Stimulated activated naive CD8-positive, alpha-beta T cell treated with anti-CD3 and anti-CD28 coated beads, Interleukin-15, Interleukin-2, amounts not matched to agents 100 ng/mL and 50 ng/mL, for 24 hours (primary cell): Measurements from ENCODE around the gene IRAK1.
A peak's percentile ranks its signal among the peaks of the same experiment; 100 is the strongest.
"Not testable (repeated sequence)": the region's sequence is repeated elsewhere in the genome, so short reads cannot be mapped to it uniquely, and the experiment has no call there.

Source experiments
- H3K27ac Mint-ChIP-seq: one replicate; pipeline ENCODE4 v1.8.0; 2021; ENCODE audit warnings: mild to moderate bottlenecking, mixed read lengths
- H3K27me3 Mint-ChIP-seq: one replicate; pipeline ENCODE4 v1.8.0; 2021; ENCODE audit warnings: mixed read lengths
- H3K36me3 Mint-ChIP-seq: one replicate; pipeline ENCODE4 v1.8.0; 2021; ENCODE audit warnings: low read depth, mixed read lengths
- H3K4me1 Mint-ChIP-seq: one replicate; pipeline ENCODE4 v1.8.0; 2021; ENCODE audit warnings: low read depth, mixed read lengths
- H3K4me3 Mint-ChIP-seq: one replicate; pipeline ENCODE4 v1.8.0; 2021; ENCODE audit warnings: mild to moderate bottlenecking, mixed read lengths
- H3K9me3 Mint-ChIP-seq: one replicate; pipeline ENCODE4 v1.8.0; 2021; ENCODE audit warnings: mixed read lengths

The IRAK1 gene

GRCh38 chrX:154002215-154002719 lies 17.4 kb downstream of the IRAK1 start:
- Mint-ChIP-seq H3K27ac (peak overlapping the region; percentile 88), H3K4me1 (peaks cover 20% of the 10 kb centered on the region), H3K36me3 (peaks cover 4% of the 10 kb centered on the region), H3K9me3 (no peaks in the 10 kb centered on the region), H3K27me3 (no peaks in the 10 kb centered on the region), H3K4me3 (peak overlapping the region; percentile 61)

DNA sequence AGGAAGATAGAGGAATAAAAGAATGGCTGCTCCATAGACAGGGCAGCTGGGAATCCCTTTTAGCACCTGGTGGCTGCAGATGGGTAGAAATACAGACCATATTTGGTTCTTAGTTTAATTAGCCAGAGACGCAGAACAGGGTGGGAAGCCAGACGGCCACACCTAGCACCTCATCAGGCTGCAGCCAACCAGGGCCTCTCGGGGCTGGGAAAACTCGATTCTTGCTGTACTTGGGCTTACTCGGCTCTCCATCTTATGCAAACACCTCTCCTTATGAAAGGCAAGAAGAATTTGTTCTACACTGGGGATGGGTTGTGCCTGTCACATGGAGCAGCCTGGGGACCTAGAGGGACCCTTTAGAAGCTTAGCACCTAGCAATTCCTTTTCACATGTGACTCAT lies 19.7 kb downstream of the IRAK1 start:
- Mint-ChIP-seq H3K36me3 (peaks cover 4% of the 10 kb centered on the region), H3K4me3 (no peak overlapping the region), H3K9me3 (no peaks in the 10 kb centered on the region), H3K4me1 (peaks cover 17% of the 10 kb centered on the region), H3K27ac (no peak overlapping the region), H3K27me3 (no peaks in the 10 kb centered on the region)

GRCh38 chrX:153999359-154000037 lies 20.2 kb downstream of the IRAK1 start:
- Mint-ChIP-seq H3K4me1 (peaks cover 17% of the 10 kb centered on the region), H3K36me3 (peaks cover 4% of the 10 kb centered on the region), H3K9me3 (no peaks in the 10 kb centered on the region), H3K27ac (no peak overlapping the region), H3K27me3 (no peaks in the 10 kb centered on the region), H3K4me3 (no peak overlapping the region)

GRCh38 chrX:153995504-153995903 lies 24.2 kb downstream of the IRAK1 start:
- Mint-ChIP-seq H3K27me3 (no peaks in the 10 kb centered on the region), H3K4me3 (no peak overlapping the region), H3K36me3 (no peaks in the 10 kb centered on the region), H3K27ac (no peak overlapping the region), H3K4me1 (peaks cover 6% of the 10 kb centered on the region), H3K9me3 (no peaks in the 10 kb centered on the region)

GRCh38 chrX:153994398-153994797 lies 25.3 kb downstream of the IRAK1 start:
- H3K27me3 Mint-ChIP-seq, H3K36me3 Mint-ChIP-seq, H3K4me3 Mint-ChIP-seq, H3K27ac Mint-ChIP-seq, H3K9me3 Mint-ChIP-seq: not testable (repeated sequence)
- peaks cover 16% of the 10 kb centered on the region for H3K4me1 Mint-ChIP-seq

DNA sequence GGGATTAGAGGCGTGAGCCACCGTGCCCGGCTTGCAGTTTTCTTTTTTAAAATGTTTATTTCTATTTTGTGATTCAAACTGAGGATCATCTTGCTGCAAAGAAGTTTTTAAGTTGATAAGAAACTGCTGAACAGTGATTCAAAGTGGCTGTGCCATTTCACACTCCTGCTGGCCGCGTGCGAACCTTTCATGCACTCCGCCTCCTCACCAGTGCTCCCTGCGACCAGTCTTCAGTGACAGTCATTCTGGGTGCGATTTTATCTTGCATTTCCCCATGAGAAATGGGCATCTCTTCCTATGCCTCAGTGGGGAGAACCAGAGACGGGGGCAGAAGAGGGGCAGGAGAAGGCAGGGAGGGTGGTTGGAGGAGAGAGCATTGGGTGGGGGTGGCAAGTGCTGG lies 25.7 kb downstream of the IRAK1 start:
- H3K27ac Mint-ChIP-seq: no peak overlapping the region
- H3K4me1 Mint-ChIP-seq: peaks cover 17% of the 10 kb centered on the region
- H3K36me3 Mint-ChIP-seq: no peaks in the 10 kb centered on the region
- no peaks in the 10 kb centered on the region for H3K9me3 Mint-ChIP-seq
- H3K4me3 Mint-ChIP-seq: no peak overlapping the region
- H3K27me3 Mint-ChIP-seq: no peaks in the 10 kb centered on the region

- Mint-ChIP-seq H3K9me3 (no peaks in the 10 kb centered on the region), H3K27ac (no peak overlapping the region), H3K4me3 (no peak overlapping the region), H3K4me1 (peaks cover 20% of the 10 kb centered on the region), H3K27me3 (no peaks in the 10 kb centered on the region), H3K36me3 (no peaks in the 10 kb centered on the region)
Measured at GRCh38 chrX:153993079-153993478, 26.6 kb downstream of the IRAK1 start.

DNA sequence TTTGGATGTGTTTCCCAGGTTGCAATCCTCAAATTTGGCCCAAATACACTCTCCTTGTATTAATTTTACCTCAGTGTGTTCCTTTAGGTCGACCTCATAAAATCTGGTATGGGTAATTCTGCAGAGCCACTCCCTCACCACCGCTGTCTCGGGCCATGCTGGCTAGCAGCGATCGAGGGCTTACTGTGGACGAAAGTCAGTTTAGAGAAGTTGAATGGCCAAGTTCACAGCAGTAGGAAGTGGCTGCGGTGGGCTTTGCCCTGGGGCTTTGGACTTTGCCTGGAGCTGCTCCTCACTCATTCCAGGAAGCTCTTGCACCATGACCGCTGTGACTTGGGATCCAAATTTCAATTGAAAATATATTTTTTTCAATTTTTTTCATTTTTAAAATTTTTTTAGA lies 27.5 kb downstream of the IRAK1 start:
- no peak overlapping the region for H3K4me3 Mint-ChIP-seq
- H3K27me3 Mint-ChIP-seq: no peaks in the 10 kb centered on the region
- peaks cover 20% of the 10 kb centered on the region for H3K4me1 Mint-ChIP-seq
- H3K36me3 Mint-ChIP-seq: no peaks in the 10 kb centered on the region
- H3K27ac Mint-ChIP-seq: no peak overlapping the region
- H3K9me3 Mint-ChIP-seq: no peaks in the 10 kb centered on the region

GRCh38 chrX:153991013-153991580 lies 28.6 kb downstream of the IRAK1 start:
- no peak overlapping the region for H3K4me3 Mint-ChIP-seq
- peaks cover 20% of the 10 kb centered on the region for H3K4me1 Mint-ChIP-seq
- peak overlapping the region; percentile 45 for H3K27ac Mint-ChIP-seq
- no peaks in the 10 kb centered on the region for H3K27me3 Mint-ChIP-seq
- no peaks in the 10 kb centered on the region for H3K36me3 Mint-ChIP-seq
- H3K9me3 Mint-ChIP-seq: no peaks in the 10 kb centered on the region

- Mint-ChIP-seq H3K4me3 (peak overlapping the region; percentile 51), H3K27ac (peak overlapping the region; percentile 91), H3K9me3 (no peaks in the 10 kb centered on the region), H3K27me3 (no peaks in the 10 kb centered on the region), H3K36me3 (no peaks in the 10 kb centered on the region), H3K4me1 (peaks cover 21% of the 10 kb centered on the region)
Measured at GRCh38 chrX:153989973-153990655, 29.6 kb downstream of the IRAK1 start.

- H3K36me3 Mint-ChIP-seq: no peaks in the 10 kb centered on the region
- no peaks in the 10 kb centered on the region for H3K9me3 Mint-ChIP-seq
- H3K4me3 Mint-ChIP-seq: no peak overlapping the region
- H3K4me1 Mint-ChIP-seq: peaks cover 35% of the 10 kb centered on the region
- H3K27me3 Mint-ChIP-seq: no peaks in the 10 kb centered on the region
- H3K27ac Mint-ChIP-seq: no peak overlapping the region
Measured at GRCh38 chrX:153988493-153988892, 31.2 kb downstream of the IRAK1 start.

- peak overlapping the region; percentile 81 for H3K4me3 Mint-ChIP-seq
- H3K27ac Mint-ChIP-seq: peak overlapping the region; percentile 98
- H3K9me3 Mint-ChIP-seq: no peaks in the 10 kb centered on the region
- H3K27me3 Mint-ChIP-seq: no peaks in the 10 kb centered on the region
- peaks cover 56% of the 10 kb centered on the region for H3K4me1 Mint-ChIP-seq
- H3K36me3 Mint-ChIP-seq: no peaks in the 10 kb centered on the region
Measured at GRCh38 chrX:153984351-153985178, 35.1 kb downstream of the IRAK1 start.

DNA sequence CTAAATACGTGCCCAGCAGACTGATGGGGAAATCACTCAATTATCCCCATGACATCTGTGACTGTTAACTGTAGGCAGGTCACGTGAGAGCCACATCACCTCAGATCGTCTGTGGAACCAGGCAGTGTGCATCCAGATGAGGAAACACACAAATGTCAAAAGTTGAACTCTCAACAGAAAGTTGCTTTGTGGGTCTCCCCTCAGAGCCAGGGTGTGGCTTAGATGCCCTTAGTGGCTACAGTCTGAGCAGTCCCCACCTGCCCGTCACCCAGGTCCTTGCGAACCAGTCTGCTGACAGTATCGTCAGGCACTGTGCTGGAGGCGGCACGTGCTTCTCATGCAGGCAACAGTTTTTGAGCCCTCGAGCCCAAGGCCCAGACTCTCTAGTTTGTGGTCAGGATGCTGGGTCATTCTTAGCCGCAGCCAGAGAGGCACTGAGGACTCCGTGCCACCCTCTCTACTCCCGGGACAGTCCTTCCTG lies 36.3 kb downstream of the IRAK1 start:
- Mint-ChIP-seq H3K9me3 (no peaks in the 10 kb centered on the region), H3K36me3 (no peaks in the 10 kb centered on the region), H3K27me3 (no peaks in the 10 kb centered on the region), H3K4me3 (peak overlapping the region; percentile 43), H3K4me1 (peaks cover 52% of the 10 kb centered on the region), H3K27ac (peak overlapping the region; percentile 85)

GRCh38 chrX:153981771-153982533 lies 37.8 kb downstream of the IRAK1 start:
- Mint-ChIP-seq H3K27ac (peak overlapping the region; percentile 85), H3K27me3 (no peaks in the 10 kb centered on the region), H3K36me3 (no peaks in the 10 kb centered on the region), H3K9me3 (no peaks in the 10 kb centered on the region), H3K4me3 (peak overlapping the region; percentile 52), H3K4me1 (peaks cover 50% of the 10 kb centered on the region)
